Activated naive CD4-positive, alpha-beta T cell treated with anti-CD3 and anti-CD28 coated beads, Interleukin-2, amount 50 U/mL, for 24 hours (primary cell): ENCODE measurements around the gene FCGR1A.
"Not testable (repeated sequence)": the region's sequence is repeated elsewhere in the genome, so short reads cannot be mapped to it uniquely, and the experiment has no call there.

Source experiments
- H3K27ac Mint-ChIP-seq: one replicate; pipeline ENCODE4 v1.8.0; 2021; ENCODE audit warnings: mild to moderate bottlenecking, mixed read lengths
- H3K27me3 Mint-ChIP-seq: one replicate; pipeline ENCODE4 v1.8.0; 2021; ENCODE audit warnings: mixed read lengths
- H3K36me3 Mint-ChIP-seq: one replicate; pipeline ENCODE4 v1.8.0; 2021; ENCODE audit warnings: mixed read lengths
- H3K4me1 Mint-ChIP-seq: one replicate; pipeline ENCODE4 v1.8.0; 2021; ENCODE audit warnings: mixed read lengths
- H3K4me3 Mint-ChIP-seq: one replicate; pipeline ENCODE4 v1.8.0; 2021; ENCODE audit warnings: mild to moderate bottlenecking, mixed read lengths
- H3K9me3 Mint-ChIP-seq: one replicate; pipeline ENCODE4 v1.8.0; 2021; ENCODE audit warnings: mixed read lengths

FCGR1A gene

GRCh38 chr1:149769216-149769615 lies 13.3 kb upstream of the FCGR1A start:
- H3K9me3 Mint-ChIP-seq, H3K27me3 Mint-ChIP-seq, H3K4me1 Mint-ChIP-seq, H3K36me3 Mint-ChIP-seq, H3K27ac Mint-ChIP-seq, H3K4me3 Mint-ChIP-seq: not testable (repeated sequence)

GRCh38 chr1:149770661-149771060 lies 11.8 kb upstream of the FCGR1A start:
- not testable (repeated sequence) for H3K27me3 Mint-ChIP-seq, H3K27ac Mint-ChIP-seq, H3K4me1 Mint-ChIP-seq, H3K4me3 Mint-ChIP-seq, H3K36me3 Mint-ChIP-seq, H3K9me3 Mint-ChIP-seq

GRCh38 chr1:149771653-149772425 lies 10.7 kb upstream of the FCGR1A start:
- H3K27ac Mint-ChIP-seq, H3K4me3 Mint-ChIP-seq, H3K4me1 Mint-ChIP-seq, H3K36me3 Mint-ChIP-seq, H3K27me3 Mint-ChIP-seq, H3K9me3 Mint-ChIP-seq: not testable (repeated sequence)

DNA sequence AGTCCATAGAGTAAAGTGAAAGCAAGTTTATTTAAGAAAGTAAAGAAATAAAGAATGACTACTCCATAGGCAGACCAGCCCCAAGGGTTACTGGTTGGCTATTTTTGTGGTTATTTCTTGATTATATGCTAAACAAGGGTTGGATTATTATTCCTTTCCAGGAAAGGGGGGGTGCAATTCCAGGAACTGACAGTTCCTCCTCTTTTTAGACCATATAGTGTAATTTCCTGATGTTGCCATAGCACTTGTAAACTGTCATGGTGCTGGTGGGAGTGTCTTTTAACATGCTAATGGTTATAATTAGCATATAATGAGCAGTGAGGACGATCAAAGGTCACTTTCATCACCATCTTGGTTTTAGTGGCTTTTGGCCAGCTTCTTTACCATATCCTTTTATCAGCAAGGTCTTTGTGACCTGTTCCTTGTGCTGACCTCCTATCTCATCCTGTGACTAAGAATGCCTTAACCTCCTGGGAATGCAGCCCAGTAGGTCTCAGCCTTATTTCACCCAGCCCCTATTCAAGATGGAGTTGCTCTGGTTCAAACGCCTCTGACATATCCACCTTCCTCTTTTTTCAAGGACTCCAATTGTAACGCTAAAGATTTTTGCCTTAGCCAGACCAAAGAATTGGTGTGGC lies 6.9 kb upstream of the FCGR1A start:
- not testable (repeated sequence) for H3K36me3 Mint-ChIP-seq, H3K4me3 Mint-ChIP-seq, H3K9me3 Mint-ChIP-seq, H3K27me3 Mint-ChIP-seq, H3K4me1 Mint-ChIP-seq, H3K27ac Mint-ChIP-seq

GRCh38 chr1:149777084-149777483 lies 5.4 kb upstream of the FCGR1A start:
- not testable (repeated sequence) for H3K4me3 Mint-ChIP-seq, H3K9me3 Mint-ChIP-seq, H3K27me3 Mint-ChIP-seq, H3K27ac Mint-ChIP-seq, H3K36me3 Mint-ChIP-seq, H3K4me1 Mint-ChIP-seq

DNA sequence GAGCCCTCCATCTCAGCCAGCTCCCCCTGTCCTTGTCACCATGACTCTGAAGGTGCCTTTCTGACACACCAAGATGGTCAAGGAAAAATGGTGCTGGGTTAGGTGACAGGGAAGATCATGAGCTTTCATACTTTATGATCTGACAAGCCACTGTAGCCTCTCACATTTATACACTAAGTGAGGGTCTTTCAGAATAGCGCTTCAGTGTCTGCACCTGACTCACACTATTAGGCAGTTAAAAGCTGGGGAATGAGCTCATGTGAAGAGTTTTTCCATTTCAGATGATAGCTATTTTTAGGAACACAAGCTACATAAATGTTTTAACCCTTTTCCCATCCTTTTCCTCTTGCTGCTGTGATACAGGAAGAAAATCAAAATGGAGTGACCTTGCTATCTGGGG lies 4.2 kb upstream of the FCGR1A start:
- H3K36me3 Mint-ChIP-seq, H3K27ac Mint-ChIP-seq, H3K9me3 Mint-ChIP-seq, H3K27me3 Mint-ChIP-seq, H3K4me1 Mint-ChIP-seq, H3K4me3 Mint-ChIP-seq: not testable (repeated sequence)

DNA sequence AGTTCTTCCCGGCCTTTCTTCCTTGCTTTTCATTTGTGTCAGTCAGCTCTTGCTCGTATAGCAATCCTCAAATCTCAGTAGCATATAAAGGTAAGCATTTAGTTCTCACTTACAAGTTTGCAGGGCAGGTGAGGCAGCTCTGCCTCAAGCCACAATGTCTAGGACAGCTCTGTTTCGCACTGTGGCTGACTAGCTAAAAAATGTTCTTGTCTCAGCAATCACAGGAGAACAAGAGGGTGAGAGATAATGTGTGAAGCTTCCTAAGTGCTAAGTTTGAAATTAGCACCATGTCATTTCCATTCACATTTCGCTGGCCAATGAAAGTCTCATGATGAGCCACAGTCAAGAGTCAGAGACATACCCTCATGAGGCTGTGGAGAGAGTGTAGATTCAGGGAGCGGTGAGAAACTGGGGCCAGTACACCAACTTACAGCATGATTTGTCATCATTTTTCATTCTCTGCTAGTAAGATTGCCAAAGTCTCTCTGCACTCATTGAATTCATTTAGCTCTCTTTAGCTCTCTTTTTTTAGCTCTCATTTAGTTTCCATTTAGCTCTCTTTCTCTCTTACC lies 995 bp upstream of the FCGR1A start:
- H3K9me3 Mint-ChIP-seq, H3K4me1 Mint-ChIP-seq, H3K4me3 Mint-ChIP-seq: not testable (repeated sequence)

GRCh38 chr1:149783289-149783688 lies 795 bp downstream of the FCGR1A start:
- H3K27me3 Mint-ChIP-seq, H3K4me1 Mint-ChIP-seq, H3K9me3 Mint-ChIP-seq, H3K36me3 Mint-ChIP-seq, H3K4me3 Mint-ChIP-seq, H3K27ac Mint-ChIP-seq: not testable (repeated sequence)

More for the DNA sequence above, 995 bp upstream of the FCGR1A start:
- not testable (repeated sequence) for H3K27me3 Mint-ChIP-seq, H3K36me3 Mint-ChIP-seq, H3K27ac Mint-ChIP-seq

- not testable (repeated sequence) for H3K36me3 Mint-ChIP-seq, H3K9me3 Mint-ChIP-seq, H3K4me3 Mint-ChIP-seq, H3K4me1 Mint-ChIP-seq, H3K27me3 Mint-ChIP-seq, H3K27ac Mint-ChIP-seq
Measured at GRCh38 chr1:149783868-149784267, 1.4 kb downstream of the FCGR1A start.

- H3K4me3 Mint-ChIP-seq, H3K27ac Mint-ChIP-seq, H3K4me1 Mint-ChIP-seq: not testable (repeated sequence)
Measured at GRCh38 chr1:149787688-149788451, 5.4 kb downstream of the FCGR1A start.

DNA sequence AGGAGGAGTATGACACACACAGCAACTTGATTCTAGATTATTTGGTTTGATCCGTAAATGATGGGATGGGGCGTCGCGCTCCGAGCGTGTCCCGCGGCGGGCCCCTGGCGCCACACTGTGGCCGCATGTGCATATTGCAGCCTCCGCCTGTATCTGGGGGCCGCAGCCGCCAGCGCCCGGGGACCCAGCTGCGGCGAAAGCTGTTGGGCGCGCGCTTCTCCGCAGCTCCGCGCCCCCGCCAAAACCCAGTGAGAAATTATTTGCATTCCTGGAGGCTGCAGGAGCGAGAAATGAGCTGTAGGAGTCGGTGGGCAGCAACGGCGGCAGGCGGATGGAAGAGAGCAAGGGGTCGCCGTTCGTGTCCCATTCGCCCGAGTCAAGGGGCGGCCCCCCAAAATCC lies 10.0 kb downstream of the FCGR1A start:
- not testable (repeated sequence) for H3K36me3 Mint-ChIP-seq, H3K27me3 Mint-ChIP-seq, H3K4me1 Mint-ChIP-seq, H3K9me3 Mint-ChIP-seq
- Mint-ChIP-seq H3K4me3 (peak overlapping the region; percentile 99), H3K27ac (peak overlapping the region; percentile 97)

More at GRCh38 chr1:149787688-149788451, 5.4 kb downstream of the FCGR1A start:
- not testable (repeated sequence) for H3K9me3 Mint-ChIP-seq, H3K36me3 Mint-ChIP-seq, H3K27me3 Mint-ChIP-seq

DNA sequence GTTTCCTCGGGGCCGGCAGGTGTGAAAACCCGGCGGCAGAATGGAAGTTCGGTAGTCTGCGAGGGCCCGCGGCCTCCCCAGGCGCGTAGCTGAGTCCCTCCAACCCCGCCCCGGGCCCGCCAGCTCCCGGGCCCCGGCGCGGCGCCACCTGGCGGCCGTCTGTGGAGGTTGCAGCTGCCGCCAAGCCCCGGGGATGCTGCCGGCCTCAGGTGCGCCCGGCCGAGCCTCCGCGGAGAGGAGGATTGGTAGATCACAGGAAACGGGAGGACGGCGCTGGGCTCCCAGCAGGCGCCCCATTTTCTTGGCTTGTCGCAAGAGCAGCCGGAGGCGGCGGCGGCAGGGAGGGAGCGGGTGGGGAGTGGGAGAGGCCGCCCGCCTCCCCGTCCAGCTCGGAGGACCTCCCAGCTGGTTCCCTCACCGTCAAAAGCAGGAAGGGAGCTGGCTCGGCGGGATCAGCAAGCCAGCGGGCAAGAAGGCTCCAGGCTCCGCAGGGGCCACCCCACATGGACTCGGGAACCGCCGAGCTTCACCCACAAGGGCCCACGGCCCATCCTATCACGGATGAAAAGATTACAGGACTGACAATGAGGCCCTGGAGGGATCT lies 10.5 kb downstream of the FCGR1A start:
- not testable (repeated sequence) for H3K36me3 Mint-ChIP-seq, H3K27me3 Mint-ChIP-seq, H3K27ac Mint-ChIP-seq, H3K9me3 Mint-ChIP-seq, H3K4me1 Mint-ChIP-seq
- peak overlapping the region; percentile 23 for H3K4me3 Mint-ChIP-seq

GRCh38 chr1:149793885-149794284 lies 11.4 kb downstream of the FCGR1A start:
- H3K27ac Mint-ChIP-seq, H3K4me3 Mint-ChIP-seq, H3K4me1 Mint-ChIP-seq, H3K36me3 Mint-ChIP-seq, H3K9me3 Mint-ChIP-seq, H3K27me3 Mint-ChIP-seq: not testable (repeated sequence)

DNA sequence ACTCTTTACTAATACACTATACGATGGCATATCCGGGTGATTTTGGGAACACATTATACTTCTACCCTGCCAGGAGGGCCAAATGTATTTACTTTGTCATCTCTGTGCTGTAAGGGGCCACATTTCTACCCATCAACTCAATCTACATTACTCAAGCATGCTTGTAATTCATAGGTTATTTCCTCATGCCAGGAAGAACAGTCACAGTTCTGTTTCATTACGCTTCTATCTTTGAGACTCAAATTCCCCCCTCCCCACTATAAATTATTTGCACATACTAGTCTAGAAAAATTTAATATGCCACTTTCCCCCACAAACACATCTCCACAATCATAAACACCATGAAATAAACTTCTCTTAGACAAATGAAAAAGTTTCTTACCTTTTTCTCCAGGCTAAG lies 19.1 kb downstream of the FCGR1A start:
- not testable (repeated sequence) for H3K27me3 Mint-ChIP-seq, H3K36me3 Mint-ChIP-seq, H3K4me1 Mint-ChIP-seq, H3K9me3 Mint-ChIP-seq, H3K27ac Mint-ChIP-seq, H3K4me3 Mint-ChIP-seq

- not testable (repeated sequence) for H3K27ac Mint-ChIP-seq, H3K36me3 Mint-ChIP-seq, H3K4me3 Mint-ChIP-seq, H3K4me1 Mint-ChIP-seq, H3K27me3 Mint-ChIP-seq, H3K9me3 Mint-ChIP-seq
Measured at GRCh38 chr1:149804417-149805080, 22.1 kb downstream of the FCGR1A start.
